HepG2 (cell line): ENCODE measurements around the gene RPL31. TPM values are rescaled to one million over a fixed set of nuclear protein-coding genes. Genes with fewer than 3 reads are reported as not detected.
A peak's percentile ranks its signal among the peaks of the same experiment; 100 is the strongest.

Source experiments
- EHMT2 ChIP-seq: fragments of 200-600 bp; sonication (generic); IDR thresholded peaks from 2 replicates; pipeline ENCODE4 v1.7.0; 2017; ENCODE audit warnings: antibody characterized with exemption, low read depth, low read length, borderline replicate concordance
- GLI4 ChIP-seq: sonication (generic); formaldehyde crosslinking; IDR thresholded peaks from 2 replicates; pipeline ENCODE4 v1.5.1; 2020; ENCODE audit warnings: missing genetic modification reagents, mild to moderate bottlenecking, moderate library complexity, borderline replicate concordance
- HDAC1 ChIP-seq: sonication (generic); formaldehyde crosslinking; IDR thresholded peaks from 2 replicates; pipeline ENCODE4 v1.5.1; 2020; ENCODE audit warnings: mild to moderate bottlenecking, missing genetic modification reagents
- HHEX ChIP-seq: IDR thresholded peaks from 2 replicates; pipeline ENCODE4 v1.6.1; 2016; ENCODE audit warnings: control low read depth
- HMGXB4 ChIP-seq, 2 experiments: sonication (generic) in 1 of 2; formaldehyde crosslinking in 1 of 2; IDR thresholded peaks; 2 replicates each; pipeline versions ENCODE4 v1.4.0 to v1.6.1; 2018 to 2020; ENCODE audit warnings: missing genetic modification reagents in 2 of 2, borderline replicate concordance in 1 of 2, low read depth in 1 of 2, mild to moderate bottlenecking in 1 of 2, missing biosample characterization in 1 of 2
- HNF1B ChIP-seq: sonication (generic); formaldehyde crosslinking; IDR thresholded peaks from 2 replicates; pipeline ENCODE4 v1.5.1; 2020; ENCODE audit warnings: mild to moderate bottlenecking, moderate library complexity, missing genetic modification reagents
- HOXA9 ChIP-seq: sonication (generic); formaldehyde crosslinking; IDR thresholded peaks from 2 replicates; pipeline ENCODE4 v1.8.1; 2022; ENCODE audit warnings: missing genetic modification reagents, mild to moderate bottlenecking, moderate library complexity, borderline replicate concordance
- JUNB ChIP-seq: sonication (generic); formaldehyde crosslinking; IDR thresholded peaks from 2 replicates; pipeline ENCODE4 v1.8.0; 2022; ENCODE audit warnings: missing genetic modification reagents, mild to moderate bottlenecking, borderline replicate concordance
- KDM5A ChIP-seq: fragments of 200-600 bp; sonication (generic); IDR thresholded peaks from 2 replicates; pipeline ENCODE4 v1.7.0; 2018; ENCODE audit warnings: antibody characterized with exemption, mild to moderate bottlenecking, low read length, borderline replicate concordance
- MAX ChIP-seq: IDR thresholded peaks from 2 replicates; pipeline ENCODE4 v1.6.1; 2012; ENCODE audit warnings: inconsistent platforms
- MED8 ChIP-seq: sonication (generic); formaldehyde crosslinking; IDR thresholded peaks from 2 replicates; pipeline ENCODE4 v1.8.1; 2023; ENCODE audit warnings: mild to moderate bottlenecking, missing genetic modification reagents; ENCODE audit not compliant: insufficient replicate concordance
- NR2F2 ChIP-seq: IDR thresholded peaks from 2 replicates; pipeline ENCODE4 v1.6.1; 2012; ENCODE audit warnings: low read depth, inconsistent platforms, borderline replicate concordance
- PAXIP1 ChIP-seq: sonication (generic); formaldehyde crosslinking; conservative IDR thresholded peaks from 2 replicates; pipeline ENCODE4 v1.4.0; 2020; ENCODE audit warnings: mild to moderate bottlenecking, missing genetic modification reagents, moderate library complexity
- PCBP2 ChIP-seq: fragments of 200-400 bp; formaldehyde crosslinking; optimal IDR thresholded peaks from 2 replicates; pipeline ENCODE3; 2018; ENCODE audit warnings: low read length, low read depth; ENCODE audit not compliant: poor library complexity, severe bottlenecking
- RXRA ChIP-seq: sonication (generic); formaldehyde crosslinking; IDR thresholded peaks from 2 replicates; pipeline ENCODE4 v1.5.1; 2020; ENCODE audit warnings: missing genetic modification reagents
- XRCC5 ChIP-seq: fragments of 200-400 bp; formaldehyde crosslinking; optimal IDR thresholded peaks from 2 replicates; pipeline ENCODE3; 2017; ENCODE audit warnings: mild to moderate bottlenecking, low read length
- ZEB1 ChIP-seq: IDR thresholded peaks from 2 replicates; pipeline ENCODE4 v1.6.1; 2012; ENCODE audit warnings: mild to moderate bottlenecking, low read depth, inconsistent platforms; ENCODE audit not compliant: insufficient replicate concordance
- ZFP1 ChIP-seq: IDR thresholded peaks from 2 replicates; pipeline ENCODE4 v1.6.1; 2016
- ZFP36L2 ChIP-seq: sonication (generic); formaldehyde crosslinking; IDR thresholded peaks from 2 replicates; pipeline ENCODE4 v1.4.0; 2020; ENCODE audit warnings: missing genetic modification reagents
- ZNF614 ChIP-seq: IDR thresholded peaks from 2 replicates; pipeline ENCODE4 v1.6.1; 2018; ENCODE audit warnings: missing biosample characterization, missing genetic modification reagents, inconsistent platforms, borderline replicate concordance
- ZNF678 ChIP-seq: sonication (generic); formaldehyde crosslinking; IDR thresholded peaks from 2 replicates; pipeline ENCODE4 v1.4.0; 2020; ENCODE audit warnings: mild to moderate bottlenecking, missing genetic modification reagents
- ZNF691 ChIP-seq: sonication (generic); formaldehyde crosslinking; IDR thresholded peaks from 2 replicates; pipeline ENCODE4 v1.4.0; 2020; ENCODE audit warnings: missing genetic modification reagents, low read depth, mild to moderate bottlenecking, borderline replicate concordance
- ZZZ3 ChIP-seq: sonication (generic); formaldehyde crosslinking; IDR thresholded peaks from 2 replicates; pipeline ENCODE4 v1.4.0; 2020; ENCODE audit warnings: missing genetic modification reagents, mild to moderate bottlenecking, borderline replicate concordance
- polyA plus RNA-seq, 8 experiments: library from polyadenylated mRNA; depleted of rRNA in 3 of 8; stranded (reverse) in 7 of 8; unstranded in 1 of 8; fragments of >200 nt; fragmentation: Illumina TruSeq in 4 of 8; extraction: Trizol in 4 of 8; gene quantifications; 2 replicates each; pipeline versions ENCODE4 v1.2.1 to v1.2.3, GENCODE V29; 2011 to 2016; ENCODE audit warnings: low read depth in 4 of 8, missing spikeins in 1 of 8, mixed read lengths in 1 of 8; ENCODE audit not compliant: insufficient read depth in 1 of 8
- total RNA-seq, 5 experiments: library from RNA; depleted of rRNA; stranded (reverse); fragments of >200 nt; fragmentation: Illumina TruSeq; extraction: Trizol; gene quantifications; 2 replicates each; pipeline ENCODE4 v1.2.3, GENCODE V29; 2016; ENCODE audit warnings: low read depth in 1 of 5

The RPL31 gene
- total and polyA plus RNA-seq, 2 of the 13 experiments (the other 11 are each of a cell fraction or from before 2014, with no cell fraction given), result 3,331 to 3,582 TPM

GRCh38 chr2:101003278-101003775, 1.2 kb downstream of the RPL31 start (continued):
- TF ChIP-seq KDM5A (0 out of 2 replicates have a peak, but pooled peaks have one; percentile 6), ZNF691 (CRISPR knock-in tag) (no peak), EHMT2 (no peak), HMGXB4 (CRISPR knock-in tag; IDR thresholded peaks at IDR 0.05; ENCODE audit: borderline replicate concordance in 1 of 2, low read depth in 1 of 2) (no peak), JUNB (CRISPR knock-in tag) (no peak), ZNF614 (CRISPR knock-in tag) (no peak), RXRA (no peak), PCBP2 (no peak), ZFP36L2 (no peak), ZNF678 (peak; percentile 63; the same call in 1 of the 2 replicates), ZFP1 (no peak), XRCC5 (peak; percentile 25), MAX (no peak), GLI4 (no peak), HNF1B (no peak), HDAC1 (CRISPR knock-in tag) (peak; percentile 27; the same call in 1 of the 2 replicates), PAXIP1 (CRISPR knock-in tag) (0 out of 2 replicates have a peak, but pooled peaks have one; percentile 5), MED8 (no peak), HHEX (CRISPR knock-in tag) (no peak), NR2F2 (peak; percentile 41; the same call in 1 of the 2 replicates), HOXA9 (CRISPR knock-in tag) (no peak), ZZZ3 (CRISPR knock-in tag) (no peak), ZEB1 (no peak)
